MG63 (cell line): Measurements from ENCODE around the gene TBC1D8. TPM values are rescaled to one million over a fixed set of nuclear protein-coding genes. Genes with fewer than 3 reads are reported as not detected.
A peak's percentile ranks its signal among the peaks of the same experiment; 100 is the strongest.

Experiments
- DNase-seq: peaks from one replicate; pipeline ENCODE4 v3.0.0-alpha.2; 2020
- H3K27me3 ChIP-seq: fragments of 250-450 bp; sonication (Bioruptor Pico); 2 replicates; pipeline ENCODE4 v1.5.1; 2020; ENCODE audit warnings: mild to moderate bottlenecking, moderate library complexity
- H3K36me3 ChIP-seq: fragments of 250-450 bp; sonication (Bioruptor Pico); 2 replicates; pipeline ENCODE4 v1.5.1; 2020; ENCODE audit warnings: mild to moderate bottlenecking, moderate library complexity
- H3K4me3 ChIP-seq: fragments of 250-450 bp; sonication (Bioruptor Pico); 2 replicates; pipeline ENCODE4 v1.5.1; 2020; ENCODE audit warnings: mild to moderate bottlenecking, moderate library complexity
- H3K9me3 ChIP-seq: fragments of 250-450 bp; sonication (Bioruptor Pico); 2 replicates; pipeline ENCODE4 v1.5.1; 2020; ENCODE audit warnings: mild to moderate bottlenecking, moderate library complexity
- total RNA-seq: library from RNA; depleted of rRNA; stranded (reverse); fragments of >200 nt; shearing (Covaris generic); gene quantifications from 2 replicates; pipeline ENCODE4 v1.2.3, GENCODE V29; 2014; ENCODE audit warnings: low replicate concordance

The TBC1D8 gene
- total RNA-seq, 1 experiment from 2014 or later, result 15.5 TPM

DNA sequence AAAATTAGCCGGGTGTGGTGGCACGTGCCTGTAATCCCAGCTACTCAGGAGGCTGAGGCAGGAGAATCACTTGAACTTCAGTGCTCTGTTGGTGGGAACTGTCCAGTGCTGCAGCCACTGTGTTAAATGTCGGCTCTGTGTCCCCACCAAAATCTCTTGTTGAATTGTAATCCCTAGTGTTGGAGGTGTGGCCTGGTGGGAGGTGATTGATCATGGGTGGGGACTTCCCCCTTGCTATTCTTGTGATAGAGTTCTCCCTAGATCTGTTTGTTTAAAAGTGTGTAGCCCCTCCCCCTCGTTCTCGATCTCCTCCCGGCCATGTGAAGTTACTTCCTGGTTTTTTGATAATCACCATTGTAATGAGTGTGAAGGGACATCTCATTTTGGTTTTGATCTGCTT lies 158.9 kb downstream of the TBC1D8 start:
- DNase-seq, result no peak
- no peaks in the 10 kb centered on the region for H3K9me3 ChIP-seq
- H3K36me3 ChIP-seq, result no peaks in the 10 kb centered on the region
- no peak overlapping the region for H3K4me3 ChIP-seq
- H3K27me3 ChIP-seq, result no peaks in the 10 kb centered on the region

GRCh38 chr2:100991404-100991773 lies 159.8 kb downstream of the TBC1D8 start:
- H3K9me3 ChIP-seq, result no peaks in the 10 kb centered on the region
- H3K27me3 ChIP-seq, result no peaks in the 10 kb centered on the region
- H3K36me3 ChIP-seq, result no peaks in the 10 kb centered on the region
- no peak for DNase-seq
- no peak overlapping the region for H3K4me3 ChIP-seq

DNA sequence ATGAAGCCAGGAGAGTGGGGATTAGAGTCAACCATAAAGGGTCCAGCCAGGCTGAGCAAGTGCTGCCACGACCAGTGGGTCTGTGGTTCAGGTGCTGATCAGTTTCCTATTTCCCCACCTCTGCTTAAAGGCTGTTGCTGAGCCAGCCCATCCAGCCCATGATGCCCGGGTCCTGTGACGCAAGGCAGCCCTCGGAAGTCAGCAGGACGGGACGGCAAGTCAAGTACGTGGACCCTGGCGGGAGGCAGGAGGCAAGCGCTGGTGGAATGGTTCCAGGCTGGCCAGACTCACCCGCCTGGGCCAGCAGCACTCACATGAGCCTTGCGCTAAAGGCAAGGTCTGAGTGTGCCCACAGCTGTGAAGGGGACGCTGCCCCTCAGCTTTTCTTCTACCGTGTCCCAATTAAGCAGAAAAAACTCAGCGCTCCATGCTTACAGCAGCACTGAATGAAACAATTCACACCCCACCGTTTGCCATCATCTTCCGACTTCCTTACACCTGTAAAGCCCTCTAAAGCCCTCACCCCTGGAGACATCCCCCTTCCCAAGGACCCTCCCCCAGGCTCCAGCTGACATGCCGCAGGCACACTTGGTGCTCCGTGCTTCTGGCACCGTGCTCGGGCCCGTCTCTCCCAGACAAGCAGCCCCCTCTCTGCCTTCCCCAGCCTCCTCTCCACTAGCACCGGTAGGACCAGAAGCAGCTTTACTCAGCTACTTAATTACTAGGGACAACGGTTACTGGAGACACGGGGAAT lies 160.4 kb downstream of the TBC1D8 start:
- H3K4me3 ChIP-seq, result no peak overlapping the region
- no peak for DNase-seq

GRCh38 chr2:100990166-100990565 lies 161.0 kb downstream of the TBC1D8 start:
- Histone ChIP-seq H3K4me3 (no peak overlapping the region), H3K9me3 (no peaks in the 10 kb centered on the region), H3K27me3 (no peaks in the 10 kb centered on the region), H3K36me3 (no peaks in the 10 kb centered on the region)
- no peak for DNase-seq

More for the DNA sequence above, 160.4 kb downstream of the TBC1D8 start:
- Histone ChIP-seq H3K27me3 (no peaks in the 10 kb centered on the region), H3K36me3 (no peaks in the 10 kb centered on the region), H3K9me3 (no peaks in the 10 kb centered on the region)

- Histone ChIP-seq H3K4me3 (no peak overlapping the region), H3K36me3 (no peaks in the 10 kb centered on the region), H3K27me3 (no peaks in the 10 kb centered on the region), H3K9me3 (no peaks in the 10 kb centered on the region)
- DNase-seq, result no peak
Measured at GRCh38 chr2:100989666-100990065, 161.5 kb downstream of the TBC1D8 start.

DNA sequence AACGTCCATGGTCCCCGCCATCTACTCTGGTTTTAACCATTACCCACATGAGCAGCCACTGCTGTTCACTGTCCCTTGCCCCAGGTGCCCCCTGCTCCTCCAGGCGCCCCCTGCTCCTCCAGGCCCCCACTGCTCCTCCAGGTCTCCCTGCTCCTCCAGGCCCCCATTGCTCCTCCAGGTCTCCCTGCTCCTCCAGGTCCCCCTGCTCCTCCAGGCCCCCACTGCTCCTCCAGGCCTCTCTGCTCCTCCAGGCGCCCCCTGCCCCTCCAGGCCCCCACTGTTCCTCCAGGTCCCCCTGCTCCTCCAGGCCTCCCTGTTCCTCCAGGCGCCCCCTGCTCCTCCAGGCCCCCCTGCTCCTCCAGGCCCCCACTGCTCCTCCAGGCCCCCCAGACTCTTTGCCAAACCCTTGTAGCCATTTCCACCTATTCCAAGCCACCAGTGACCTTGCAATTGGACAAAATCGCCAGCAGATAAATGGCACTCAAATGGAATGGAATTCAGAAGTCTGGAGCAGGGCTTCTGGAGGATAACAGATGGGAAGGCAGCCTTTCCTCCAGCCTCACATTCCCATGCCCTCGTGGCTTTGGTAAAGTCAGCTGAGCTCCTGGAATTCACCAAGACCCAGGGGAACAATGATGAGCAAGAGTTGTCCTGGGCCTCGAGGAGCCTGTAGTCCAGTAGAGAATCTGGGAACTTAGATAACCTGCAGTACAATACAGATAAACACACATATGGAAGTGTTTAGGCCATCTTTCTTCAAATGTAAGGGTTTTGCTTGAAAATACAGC lies 162.4 kb downstream of the TBC1D8 start:
- Histone ChIP-seq H3K9me3 (no peaks in the 10 kb centered on the region), H3K4me3 (no peak overlapping the region), H3K27me3 (no peaks in the 10 kb centered on the region), H3K36me3 (no peaks in the 10 kb centered on the region)
- no peak for DNase-seq

- Histone ChIP-seq H3K36me3 (no peaks in the 10 kb centered on the region), H3K27me3 (no peaks in the 10 kb centered on the region), H3K4me3 (no peak overlapping the region), H3K9me3 (no peaks in the 10 kb centered on the region)
- no peak for DNase-seq
Measured at GRCh38 chr2:100987974-100988373, 163.2 kb downstream of the TBC1D8 start.

GRCh38 chr2:100987536-100987935 lies 163.6 kb downstream of the TBC1D8 start:
- no peaks in the 10 kb centered on the region for H3K9me3 ChIP-seq
- H3K27me3 ChIP-seq, result no peaks in the 10 kb centered on the region
- DNase-seq, result no peak
- no peaks in the 10 kb centered on the region for H3K36me3 ChIP-seq
- H3K4me3 ChIP-seq, result no peak overlapping the region

GRCh38 chr2:100986157-100986556 lies 165.0 kb downstream of the TBC1D8 start:
- Histone ChIP-seq H3K4me3 (no peak overlapping the region), H3K36me3 (no peaks in the 10 kb centered on the region), H3K9me3 (no peaks in the 10 kb centered on the region), H3K27me3 (no peaks in the 10 kb centered on the region)
- DNase-seq, result no peak

DNA sequence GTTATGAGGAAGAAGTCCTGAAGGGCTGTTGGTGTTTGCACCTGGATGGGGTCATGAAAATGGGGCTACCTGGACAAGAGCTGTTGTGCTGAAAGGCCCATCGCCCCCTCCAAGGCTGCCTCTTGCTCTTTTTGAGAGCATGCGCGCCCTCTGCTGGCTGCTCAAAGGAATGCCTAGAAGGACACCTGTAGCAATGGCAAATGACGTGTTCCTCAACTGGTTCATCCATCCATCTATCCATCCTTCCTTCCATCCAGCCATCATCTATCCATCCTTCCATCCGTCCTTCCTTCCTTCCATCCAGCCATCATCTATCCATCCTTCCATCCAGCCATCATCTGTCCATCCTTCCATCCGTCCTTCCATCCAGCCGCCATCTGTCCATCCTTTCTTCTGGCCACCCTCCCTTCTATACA lies 166.3 kb downstream of the TBC1D8 start:
- no peaks in the 10 kb centered on the region for H3K36me3 ChIP-seq
- H3K4me3 ChIP-seq, result no peak overlapping the region
- H3K9me3 ChIP-seq, result no peaks in the 10 kb centered on the region
- H3K27me3 ChIP-seq, result no peaks in the 10 kb centered on the region
- DNase-seq, result peak; percentile 53

- Histone ChIP-seq H3K9me3 (no peaks in the 10 kb centered on the region), H3K36me3 (no peaks in the 10 kb centered on the region), H3K4me3 (no peak overlapping the region), H3K27me3 (no peaks in the 10 kb centered on the region)
- DNase-seq, result no peak
Measured at GRCh38 chr2:100983684-100984310, 167.4 kb downstream of the TBC1D8 start.

GRCh38 chr2:100983201-100983600 lies 168.0 kb downstream of the TBC1D8 start:
- Histone ChIP-seq H3K27me3 (no peaks in the 10 kb centered on the region), H3K4me3 (no peak overlapping the region), H3K9me3 (no peaks in the 10 kb centered on the region), H3K36me3 (no peaks in the 10 kb centered on the region)
- DNase-seq, result no peak

- H3K27me3 ChIP-seq, result no peaks in the 10 kb centered on the region
- no peaks in the 10 kb centered on the region for H3K36me3 ChIP-seq
- DNase-seq, result no peak
- no peaks in the 10 kb centered on the region for H3K9me3 ChIP-seq
- no peak overlapping the region for H3K4me3 ChIP-seq
Measured at GRCh38 chr2:100982431-100982861, 168.7 kb downstream of the TBC1D8 start.

GRCh38 chr2:100981011-100981410 lies 170.2 kb downstream of the TBC1D8 start:
- no peaks in the 10 kb centered on the region for H3K9me3 ChIP-seq
- no peaks in the 10 kb centered on the region for H3K27me3 ChIP-seq
- DNase-seq, result no peak
- H3K36me3 ChIP-seq, result no peaks in the 10 kb centered on the region
- H3K4me3 ChIP-seq, result no peak overlapping the region

DNA sequence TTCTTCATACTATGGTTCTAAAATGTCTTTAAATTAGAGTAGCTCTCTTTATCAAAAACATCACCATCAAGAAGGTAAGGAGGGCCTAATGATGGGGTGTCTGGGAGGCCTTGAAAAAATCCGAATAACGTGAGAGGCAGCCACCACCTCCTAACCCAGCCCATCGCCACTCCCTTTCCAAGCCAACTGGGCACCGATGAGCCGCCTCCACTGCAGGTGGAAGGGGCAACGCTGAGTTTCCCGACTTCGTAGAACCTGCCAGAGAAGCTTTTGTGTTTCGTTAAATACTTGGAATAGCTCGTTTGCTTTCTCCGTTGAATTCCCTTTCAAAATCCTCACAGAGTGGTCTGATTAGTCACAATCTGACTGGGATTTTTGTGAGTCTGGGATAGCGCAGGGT lies 171.1 kb downstream of the TBC1D8 start:
- Histone ChIP-seq H3K36me3 (no peaks in the 10 kb centered on the region), H3K9me3 (no peaks in the 10 kb centered on the region), H3K4me3 (no peak overlapping the region), H3K27me3 (no peaks in the 10 kb centered on the region)
- no peak for DNase-seq

- no peaks in the 10 kb centered on the region for H3K9me3 ChIP-seq
- H3K27me3 ChIP-seq, result no peaks in the 10 kb centered on the region
- no peak overlapping the region for H3K4me3 ChIP-seq
- no peaks in the 10 kb centered on the region for H3K36me3 ChIP-seq
- peak; percentile 84 for DNase-seq
Measured at GRCh38 chr2:100978582-100979191, 172.5 kb downstream of the TBC1D8 start.

DNA sequence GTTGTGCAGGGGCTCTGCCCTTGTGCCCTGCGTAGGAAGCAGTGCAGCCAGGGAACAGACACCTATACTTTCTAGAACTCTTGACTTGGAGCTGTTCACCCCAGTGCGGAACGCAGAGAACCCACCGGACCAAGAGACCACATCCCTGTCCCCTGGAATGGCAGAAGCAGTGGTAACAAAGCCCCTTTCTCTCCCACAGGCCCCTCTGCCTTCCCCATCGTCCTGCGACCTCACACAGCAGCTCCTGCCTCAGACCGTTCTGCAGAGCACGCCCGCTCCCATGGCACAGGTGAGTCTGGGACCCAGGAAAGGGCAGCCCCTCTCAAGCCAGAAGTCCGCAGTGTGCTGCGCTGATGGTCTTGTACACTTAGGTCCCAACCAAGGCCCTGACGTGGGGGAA lies 173.7 kb downstream of the TBC1D8 start:
- H3K4me3 ChIP-seq, result no peak overlapping the region

More for the DNA sequence above, 173.7 kb downstream of the TBC1D8 start:
- DNase-seq, result no peak
- Histone ChIP-seq H3K36me3 (no peaks in the 10 kb centered on the region), H3K27me3 (no peaks in the 10 kb centered on the region), H3K9me3 (no peaks in the 10 kb centered on the region)
